DMS53 treated with DMSO at 0.1 percent for 48 hours (cell line): ENCODE results near the gene JAGN1.
"Not testable (repeated sequence)": the region's sequence is repeated elsewhere in the genome, so short reads cannot be mapped to it uniquely, and the experiment has no call there.

Experiments used
- DNase-seq: peaks from one replicate; lab custom pipeline; 2025; ENCODE audit not compliant: unreplicated experiment; lab: John Stamatoyannopoulos, UW

The JAGN1 gene

DNA sequence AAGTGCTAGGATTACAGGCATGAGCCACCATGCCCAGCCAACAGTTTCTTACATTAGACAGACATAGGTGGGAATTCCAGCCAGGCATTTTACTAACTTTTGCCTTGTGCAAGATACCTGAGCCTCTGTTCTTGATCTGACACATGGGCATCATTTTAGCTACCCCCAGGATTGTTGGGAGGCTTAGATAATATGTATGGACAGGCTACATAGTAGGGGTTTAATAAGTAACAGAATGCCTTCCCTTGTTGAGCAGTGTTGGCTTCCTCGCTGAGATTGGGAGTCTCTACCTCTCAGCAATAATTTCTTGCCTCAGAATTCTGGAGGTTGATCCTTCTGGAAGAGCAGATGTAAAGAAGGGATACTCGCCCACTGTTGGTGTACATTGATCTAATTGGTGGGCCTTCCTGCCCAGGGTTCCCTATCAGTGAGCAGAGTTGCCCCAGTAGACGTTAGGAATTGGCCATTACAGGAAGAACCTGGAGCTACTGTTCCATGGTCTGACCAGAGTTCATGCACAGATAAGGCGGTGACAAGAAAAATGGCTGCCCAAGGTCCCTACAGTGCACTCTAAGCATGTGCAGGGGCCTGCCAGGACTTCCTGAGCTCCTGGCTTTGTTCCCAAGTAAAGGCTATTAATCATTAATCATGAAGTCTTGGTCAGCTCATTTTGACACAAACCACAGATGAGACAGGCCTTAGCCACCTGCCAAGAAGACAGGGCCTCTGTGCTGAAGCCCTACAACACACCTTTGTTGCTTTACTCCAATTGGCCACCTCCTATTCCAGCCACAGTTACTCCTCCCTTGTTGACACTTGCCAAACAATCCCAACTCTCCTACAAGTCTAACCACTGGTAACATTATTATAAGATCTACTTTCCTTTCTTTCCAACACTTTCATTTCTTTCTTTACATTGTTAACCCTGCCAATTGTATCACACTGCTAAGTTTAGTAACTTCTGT lies 7.3 kb downstream of the JAGN1 start:
- peak; percentile 58 for DNase-seq

DNA sequence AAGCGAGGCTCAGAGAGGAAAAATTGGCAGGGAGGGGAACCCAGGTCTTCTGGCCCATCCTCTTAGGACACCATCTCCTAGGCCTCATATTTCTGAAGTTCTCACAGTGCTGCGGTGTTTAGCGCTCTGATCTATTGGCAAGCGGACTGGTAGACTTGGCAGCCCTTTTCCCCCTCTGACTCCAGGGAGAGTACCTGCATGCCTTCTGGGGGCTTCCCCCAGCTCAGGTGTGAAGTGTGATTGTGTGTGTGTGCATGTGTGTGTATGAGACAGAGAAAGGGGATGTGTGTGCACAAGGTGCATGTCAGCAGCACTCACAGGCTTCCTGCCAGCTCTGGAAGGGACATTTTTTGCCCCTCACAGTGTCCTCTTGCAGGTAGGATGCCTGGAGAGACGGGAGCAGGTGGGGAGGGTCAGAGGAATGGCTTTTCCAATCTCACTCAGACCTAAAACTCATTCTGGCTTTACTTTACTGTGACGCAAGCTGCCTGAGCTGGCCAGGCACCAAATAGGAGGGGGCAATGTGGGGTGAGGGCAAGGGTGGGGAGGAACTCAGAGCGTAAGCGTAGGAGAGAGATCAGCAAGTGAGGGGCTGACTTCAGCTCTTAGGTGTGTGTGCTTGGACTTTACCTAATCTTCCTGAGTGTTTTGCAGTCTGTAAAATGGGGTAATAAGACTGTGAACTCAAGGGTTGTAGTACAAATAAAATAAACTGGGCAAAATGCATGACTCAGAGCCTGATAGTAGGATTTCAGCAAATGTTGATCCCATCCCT lies 8.2 kb downstream of the JAGN1 start:
- no peak for DNase-seq

DNA sequence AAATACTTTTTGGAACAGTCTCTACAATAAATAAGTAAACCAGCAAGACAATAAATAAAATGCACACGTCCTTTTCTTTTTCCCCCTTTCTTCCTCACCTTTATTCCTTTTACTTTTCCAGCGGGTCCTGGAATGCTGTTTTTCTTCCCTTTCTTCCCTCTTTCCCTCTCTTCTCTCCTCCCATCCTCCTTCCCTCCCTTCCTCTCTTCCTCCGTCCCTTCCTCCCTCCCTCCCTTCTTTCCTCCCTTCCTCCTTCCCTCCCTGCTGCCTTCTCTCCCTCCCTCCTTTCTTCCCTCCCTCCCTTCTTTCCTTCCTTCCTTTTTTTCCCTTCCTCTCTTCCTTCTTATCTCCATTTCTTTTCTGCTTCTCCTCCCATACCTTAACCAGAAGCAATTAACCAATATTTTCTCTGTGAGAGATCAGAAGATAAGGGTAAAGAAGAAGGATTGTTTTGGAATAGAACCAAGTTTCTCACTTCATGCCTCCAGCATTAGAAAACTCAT lies 8.9 kb downstream of the JAGN1 start:
- DNase-seq, result no peak

DNA sequence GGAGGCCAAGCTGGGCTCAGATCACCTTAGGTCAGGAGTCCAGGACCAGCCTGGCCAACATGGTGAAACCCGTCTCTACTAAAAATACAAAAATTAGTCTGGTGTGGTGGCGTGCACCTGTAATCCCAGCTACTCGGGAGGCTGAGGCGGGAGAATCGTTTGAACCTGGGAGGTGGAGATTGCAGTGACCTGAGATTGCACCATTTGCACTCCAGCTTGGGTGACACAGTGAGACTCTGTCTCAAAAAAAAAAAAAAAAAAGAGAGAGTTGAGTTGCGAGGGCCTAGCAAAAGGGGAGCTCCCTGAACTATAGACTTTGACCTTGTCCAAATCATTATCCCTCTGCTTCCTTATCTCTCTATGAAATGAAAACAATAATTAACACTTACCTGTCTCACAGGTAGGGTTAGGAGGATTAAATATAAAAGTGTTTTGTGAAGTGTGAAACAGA lies 10.6 kb downstream of the JAGN1 start:
- not testable (repeated sequence) for DNase-seq

DNA sequence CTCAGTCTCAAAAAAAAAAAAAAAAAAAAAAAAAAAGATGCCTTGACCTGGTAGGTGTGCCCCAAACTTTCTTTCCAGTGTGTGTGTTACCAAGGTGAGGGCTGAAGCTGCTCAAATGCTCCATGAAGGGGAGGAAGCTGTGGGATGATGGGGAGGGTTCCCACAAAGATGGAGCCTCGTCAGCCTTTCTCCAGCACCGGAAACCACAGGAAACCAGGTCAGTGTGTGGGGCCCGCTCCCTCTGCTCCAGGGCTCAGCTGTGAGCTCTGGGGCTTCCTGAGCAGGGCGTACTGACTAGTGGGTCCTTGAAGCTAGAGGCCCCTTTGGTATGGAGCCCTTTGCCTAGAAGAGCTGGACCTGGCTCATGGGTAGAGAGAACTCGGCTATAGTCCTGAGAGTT lies 11.6 kb downstream of the JAGN1 start:
- DNase-seq, result no peak

DNA sequence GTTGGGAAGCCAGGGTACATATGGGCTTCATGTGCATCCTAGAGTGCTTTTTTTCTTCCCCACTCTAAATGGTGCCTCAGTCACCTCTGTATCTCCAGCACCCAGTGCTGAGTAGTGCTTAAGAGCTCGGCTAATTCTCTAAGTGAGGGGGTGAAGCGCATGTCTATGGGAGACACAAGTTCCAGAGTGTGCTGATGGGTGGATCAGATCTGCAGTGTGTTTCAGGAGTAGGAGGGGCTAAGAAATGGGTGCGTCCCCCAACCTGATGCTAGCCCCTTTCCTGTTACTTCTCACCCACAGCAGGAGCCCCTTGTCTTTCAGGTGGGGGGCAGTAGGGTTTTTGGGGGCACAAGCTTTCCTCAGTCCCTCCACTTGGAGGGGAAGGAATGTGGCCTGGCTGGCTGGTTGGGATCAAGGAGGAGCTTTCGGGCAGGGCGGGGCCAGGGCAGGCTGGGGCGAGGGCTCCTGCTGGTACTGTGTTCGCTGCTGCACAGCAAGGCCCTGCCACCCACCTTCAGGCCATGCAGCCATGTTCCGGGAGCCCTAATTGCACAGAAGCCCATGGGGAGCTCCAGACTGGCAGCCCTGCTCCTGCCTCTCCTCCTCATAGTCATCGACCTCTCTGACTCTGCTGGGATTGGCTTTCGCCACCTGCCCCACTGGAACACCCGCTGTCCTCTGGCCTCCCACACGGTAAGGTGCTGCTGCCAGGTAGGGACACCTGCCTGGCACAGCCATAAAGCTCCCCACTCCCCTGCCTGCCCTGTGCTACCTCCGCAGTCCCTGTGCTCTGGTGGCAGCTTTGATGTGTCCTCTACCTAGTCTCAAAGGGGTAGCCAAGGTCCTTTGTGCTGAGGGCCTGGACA lies 12.2 kb downstream of the JAGN1 start, which contains the start of gene IL17RE:
IL17RE (plus strand) TSS at position 477 of the 866 bp plus-strand sequence; CDS start at position 562, 85 bp downstream.
- DNase-seq, result no peak

DNA sequence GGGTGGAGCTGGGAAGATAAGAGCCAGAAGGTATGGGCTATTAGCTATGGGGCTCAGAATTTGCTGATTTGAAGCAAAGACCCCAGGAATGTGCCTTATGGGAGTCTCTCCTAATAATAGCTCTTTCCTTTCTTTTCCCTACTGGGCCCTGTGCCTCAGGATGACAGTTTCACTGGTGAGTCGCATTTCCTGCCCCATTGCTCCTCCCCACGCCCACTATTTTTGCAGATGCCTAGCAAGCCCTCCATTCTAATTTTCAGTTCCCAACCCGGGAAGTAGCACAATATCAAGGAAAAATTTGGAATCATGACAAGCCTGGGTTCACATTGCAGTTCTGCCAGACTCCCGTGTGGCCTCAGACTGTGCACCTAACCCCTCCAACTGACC lies 12.8 kb downstream of the JAGN1 start:
- no peak for DNase-seq

DNA sequence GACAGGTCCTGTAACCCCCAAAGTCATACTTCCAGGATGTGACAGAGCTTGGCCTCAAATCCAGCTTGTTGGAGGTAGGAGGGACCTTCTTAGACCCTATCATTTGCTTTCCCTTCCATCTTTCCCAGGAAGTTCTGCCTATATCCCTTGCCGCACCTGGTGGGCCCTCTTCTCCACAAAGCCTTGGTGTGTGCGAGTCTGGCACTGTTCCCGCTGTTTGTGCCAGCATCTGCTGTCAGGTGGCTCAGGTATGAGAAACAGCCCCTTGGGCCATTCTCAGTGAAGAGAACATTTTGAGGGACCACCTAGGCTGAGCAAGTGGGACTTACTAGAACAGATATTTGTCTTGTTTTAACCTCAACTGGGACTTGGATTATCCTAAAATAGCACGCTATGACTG lies 13.5 kb downstream of the JAGN1 start:
- DNase-seq, result no peak

DNA sequence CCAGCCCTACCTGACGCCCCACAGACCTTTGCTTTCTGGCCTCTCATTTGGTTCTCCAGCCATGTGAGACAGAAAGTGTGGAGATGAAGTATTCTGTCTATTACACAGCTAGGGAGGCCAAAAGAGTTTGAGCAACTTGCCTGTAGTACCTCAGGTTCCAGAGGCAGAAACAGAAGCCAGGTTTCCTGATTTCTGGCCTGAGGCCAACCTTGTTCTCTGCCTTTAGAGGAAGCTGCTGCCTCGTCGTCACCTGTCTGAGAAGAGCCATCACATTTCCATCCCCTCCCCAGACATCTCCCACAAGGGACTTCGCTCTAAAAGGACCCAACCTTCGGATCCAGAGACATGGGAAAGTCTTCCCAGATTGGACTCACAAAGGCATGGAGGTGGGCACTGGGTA lies 16.1 kb downstream of the JAGN1 start:
- no peak for DNase-seq

DNA sequence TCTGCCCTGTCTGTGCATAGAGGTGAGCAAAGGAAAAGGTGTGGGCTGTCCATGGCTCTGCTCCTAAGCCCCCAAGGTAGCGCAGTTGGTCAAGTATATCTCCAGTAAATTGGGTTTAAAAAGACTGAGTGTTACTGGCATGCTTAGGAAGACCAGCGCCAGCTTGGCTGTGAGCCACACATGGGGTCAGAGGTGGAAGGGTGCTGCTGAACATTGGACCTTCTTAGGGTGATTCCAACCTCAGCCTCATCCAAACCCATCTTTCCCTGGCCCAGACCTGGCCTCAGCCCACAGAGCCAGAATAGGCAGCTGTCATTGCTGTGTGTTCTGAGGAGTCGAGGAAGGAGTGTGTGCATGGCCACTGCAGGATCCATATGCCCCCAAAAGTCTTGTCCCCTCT lies 17.9 kb downstream of the JAGN1 start:
- no peak for DNase-seq

DNA sequence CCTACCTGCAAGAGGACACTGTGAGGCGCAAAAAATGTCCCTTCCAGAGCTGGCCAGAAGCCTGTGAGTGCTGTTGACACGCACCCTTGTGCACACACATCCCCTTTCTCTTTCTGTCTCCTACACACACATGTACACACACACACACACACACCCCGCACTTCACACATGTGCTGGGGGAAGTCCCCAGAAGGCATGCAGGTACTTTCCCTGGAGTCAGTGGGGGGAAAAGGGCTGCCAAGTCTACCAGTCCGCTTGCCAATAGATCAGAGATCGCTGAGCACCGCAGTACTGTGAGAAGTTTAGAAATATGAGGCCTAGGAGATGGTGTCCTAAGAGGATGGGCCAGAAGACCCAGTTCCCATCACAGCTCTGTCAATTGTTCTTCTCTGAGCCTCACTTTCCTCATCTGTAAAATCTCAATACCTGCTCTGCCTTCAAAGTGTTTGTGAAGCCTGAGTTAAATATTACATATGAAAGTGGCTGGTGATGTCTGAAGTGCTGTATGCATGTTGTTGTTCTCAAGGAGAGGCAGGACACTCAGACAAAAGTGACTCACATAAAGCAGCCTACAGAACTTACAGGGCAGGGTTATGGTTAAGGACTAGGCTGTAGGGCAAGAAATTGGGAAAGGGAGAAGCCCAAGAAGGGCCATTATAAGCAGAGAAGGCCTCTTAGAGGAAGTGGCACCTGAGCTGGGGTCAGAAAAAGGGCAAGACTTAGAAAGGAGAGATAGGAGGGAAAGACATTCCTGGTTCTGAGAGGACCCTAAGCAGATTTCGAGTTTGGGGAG lies 19.0 kb downstream of the JAGN1 start:
- DNase-seq, result no peak

DNA sequence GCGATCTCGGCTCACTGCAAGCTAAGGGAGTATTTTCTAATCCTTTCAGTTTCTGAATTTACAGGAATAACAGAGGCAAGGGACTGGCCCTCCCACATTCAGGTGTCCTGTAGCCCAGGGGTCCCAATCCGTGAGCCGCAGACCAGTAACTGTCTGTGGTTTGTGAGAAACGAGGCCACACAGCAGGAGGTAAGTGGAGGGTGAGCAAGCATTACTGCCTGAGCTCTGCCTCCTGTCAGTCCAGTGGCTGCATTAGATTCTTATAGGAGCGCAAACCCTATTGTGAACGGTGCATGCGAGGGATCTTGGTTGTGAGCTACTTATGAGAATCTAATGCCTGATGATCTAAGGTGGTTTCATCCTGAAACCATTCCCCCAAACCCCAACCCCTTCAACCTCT lies 21.5 kb downstream of the JAGN1 start:
- DNase-seq, result no peak

DNA sequence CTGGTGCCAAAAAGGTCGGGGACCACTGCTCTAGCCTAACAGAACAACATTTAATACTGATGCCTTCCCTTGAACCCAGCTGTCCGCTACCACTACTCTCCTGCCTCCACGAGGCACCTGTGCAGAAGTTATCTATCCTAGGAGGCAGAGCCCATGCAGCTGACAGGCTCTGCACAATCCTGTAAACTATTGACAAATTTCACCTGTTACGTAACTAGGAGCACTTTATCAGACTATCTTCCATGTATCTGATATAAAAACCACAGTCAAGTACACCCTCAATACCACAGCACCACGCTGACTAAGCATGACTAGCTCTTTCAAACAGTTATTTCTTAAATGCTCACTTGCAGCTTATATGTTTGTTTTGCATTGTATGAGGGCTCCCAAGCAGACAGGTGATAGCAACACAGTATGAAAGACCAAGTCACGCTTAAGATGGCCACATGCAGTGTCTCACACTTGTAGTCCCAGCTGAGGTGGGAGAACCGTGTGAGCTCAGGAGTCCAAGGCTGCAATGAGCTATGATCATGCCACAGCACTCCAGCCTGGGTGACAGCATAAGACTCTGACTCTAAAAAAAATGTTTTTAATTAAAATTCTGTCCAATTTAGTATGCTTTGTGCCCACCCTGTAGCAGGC lies 22.0 kb downstream of the JAGN1 start:
- no peak for DNase-seq

DNA sequence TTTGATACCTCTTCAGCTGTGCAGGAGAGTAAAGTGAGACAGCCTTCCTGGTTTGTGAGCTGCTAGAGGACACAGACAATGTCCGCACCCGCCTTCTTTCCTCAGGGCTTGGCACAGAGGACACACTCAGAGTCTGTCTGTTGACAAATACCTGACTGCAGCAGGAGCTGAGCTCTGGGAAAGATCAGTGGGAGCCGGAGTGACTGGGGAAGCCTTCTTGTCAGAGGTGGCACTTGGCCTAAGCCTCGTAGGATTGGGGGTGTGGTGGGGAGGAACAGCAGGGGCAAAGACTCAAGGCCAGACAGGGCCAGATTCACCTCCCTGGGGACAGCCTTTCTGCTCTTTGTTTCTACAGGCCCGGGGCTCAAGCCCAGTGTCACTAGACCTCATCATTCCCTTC lies 23.2 kb downstream of the JAGN1 start:
- no peak for DNase-seq

DNA sequence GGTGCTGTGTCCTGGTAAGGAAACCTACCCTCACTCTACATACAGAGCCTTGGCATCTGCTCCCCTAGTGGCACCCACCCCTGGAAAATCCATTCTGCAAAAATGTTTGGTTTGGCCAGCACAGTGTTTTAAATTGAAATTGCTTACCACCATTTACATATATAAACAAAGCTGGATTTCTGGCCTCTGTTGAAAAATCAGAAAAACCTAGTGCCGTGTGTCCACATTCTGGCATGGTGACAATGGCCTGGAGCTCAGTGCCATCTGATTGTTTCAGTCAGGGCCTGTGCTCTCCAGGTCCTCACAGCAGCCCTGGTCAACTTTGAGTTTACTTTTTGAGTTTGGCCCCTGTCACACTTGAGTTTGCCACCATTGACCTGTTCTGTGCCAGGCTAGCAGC lies 23.6 kb downstream of the JAGN1 start:
- DNase-seq, result no peak

DNA sequence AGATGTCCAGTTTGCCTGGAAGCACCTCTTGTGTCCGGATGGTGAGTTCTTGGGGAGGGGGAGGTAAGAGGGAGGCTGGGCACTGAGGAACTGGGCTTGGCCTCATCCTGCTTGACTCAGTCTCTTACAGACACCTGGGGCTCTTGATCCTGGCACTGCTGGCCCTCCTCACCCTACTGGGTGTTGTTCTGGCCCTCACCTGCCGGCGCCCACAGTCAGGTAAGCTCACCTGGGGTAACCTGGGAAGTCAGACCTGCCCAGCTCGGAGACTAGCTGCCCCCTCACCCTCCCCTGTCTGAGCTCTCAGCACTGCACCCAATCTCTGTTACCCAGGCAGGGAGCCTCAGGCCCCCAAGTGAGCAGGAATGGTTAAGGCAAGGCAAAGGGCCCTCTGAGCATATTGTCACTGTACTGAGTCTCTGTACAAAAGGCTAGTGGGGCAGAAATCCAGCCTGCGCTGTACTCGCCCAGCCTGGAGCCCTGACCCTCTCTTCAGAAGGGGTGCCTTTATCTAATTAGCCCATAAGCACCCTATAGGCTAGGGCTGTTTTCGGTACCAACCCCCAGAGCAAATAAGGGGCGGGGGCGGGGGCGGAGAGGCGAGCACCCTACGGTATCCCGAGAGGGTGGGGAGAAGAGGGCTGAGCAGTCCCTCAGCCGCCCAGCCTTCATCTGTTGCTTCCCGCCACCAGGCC lies 24.3 kb downstream of the JAGN1 start:
- no peak for DNase-seq

DNA sequence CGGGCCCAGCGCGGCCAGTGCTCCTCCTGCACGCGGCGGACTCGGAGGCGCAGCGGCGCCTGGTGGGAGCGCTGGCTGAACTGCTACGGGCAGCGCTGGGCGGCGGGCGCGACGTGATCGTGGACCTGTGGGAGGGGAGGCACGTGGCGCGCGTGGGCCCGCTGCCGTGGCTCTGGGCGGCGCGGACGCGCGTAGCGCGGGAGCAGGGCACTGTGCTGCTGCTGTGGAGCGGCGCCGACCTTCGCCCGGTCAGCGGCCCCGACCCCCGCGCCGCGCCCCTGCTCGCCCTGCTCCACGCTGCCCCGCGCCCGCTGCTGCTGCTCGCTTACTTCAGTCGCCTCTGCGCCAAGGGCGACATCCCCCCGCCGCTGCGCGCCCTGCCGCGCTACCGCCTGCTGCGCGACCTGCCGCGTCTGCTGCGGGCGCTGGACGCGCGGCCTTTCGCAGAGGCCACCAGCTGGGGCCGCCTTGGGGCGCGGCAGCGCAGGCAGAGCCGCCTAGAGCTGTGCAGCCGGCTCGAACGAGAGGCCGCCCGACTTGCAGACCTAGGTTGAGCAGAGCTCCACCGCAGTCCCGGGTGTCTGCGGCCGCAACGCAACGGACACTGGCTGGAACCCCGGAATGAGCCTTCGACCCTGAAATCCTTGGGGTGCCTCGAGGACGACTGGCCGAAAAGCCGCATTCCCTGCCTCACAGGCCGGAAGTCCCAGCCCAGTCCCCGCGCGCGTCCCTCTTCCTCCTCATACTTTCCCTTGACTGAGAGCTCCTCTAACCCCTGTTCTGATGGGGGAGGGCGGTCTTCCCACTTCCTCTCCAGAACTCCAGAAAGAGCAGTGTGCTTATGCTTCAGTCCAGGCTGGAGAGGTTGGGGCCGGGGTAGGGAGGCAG lies 25.1 kb downstream of the JAGN1 start:
- peak; percentile 8 for DNase-seq

DNA sequence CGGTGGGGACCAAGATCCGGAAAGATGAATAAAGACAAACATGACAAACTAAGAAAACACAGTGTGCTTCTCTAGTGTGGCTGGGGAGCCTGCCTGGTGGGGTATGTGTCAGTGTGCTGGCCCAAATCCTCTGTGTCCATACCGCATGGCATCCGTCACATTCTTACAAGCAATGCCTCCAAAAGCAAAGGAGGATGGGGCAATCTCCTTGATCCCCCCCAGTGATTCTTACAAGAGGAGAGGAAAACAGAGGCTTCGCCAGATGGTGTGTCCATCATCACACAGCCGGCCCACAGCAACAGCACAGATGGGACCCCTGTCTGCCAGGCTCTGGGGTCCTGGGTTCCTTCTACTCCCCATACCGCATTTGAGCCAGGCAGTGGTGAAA lies 25.9 kb downstream of the JAGN1 start:
- DNase-seq, result no peak
